Adipocyte (in vitro differentiated cells): ENCODE measurements around the gene LRRTM3.

Experiments used
- DNase-seq: peaks from one replicate; pipeline ENCODE4 v3.0.0-alpha.2; 2015; ENCODE audit warnings: low read depth
- H3K27me3 ChIP-seq: replicated peaks from 2 replicates; pipeline ENCODE4 v1.7.0; 2013; ENCODE audit warnings: mild to moderate bottlenecking, low read length, moderate library complexity; ENCODE audit not compliant: control insufficient read depth, insufficient read depth
- H3K36me3 ChIP-seq: 2 replicates; pipeline ENCODE4 v1.7.0; 2013; ENCODE audit warnings: low read length, mild to moderate bottlenecking, moderate library complexity; ENCODE audit not compliant: control insufficient read depth, insufficient read depth, severe bottlenecking
- H3K4me1 ChIP-seq: 2 replicates; pipeline ENCODE4 v1.7.0; 2013; ENCODE audit warnings: mild to moderate bottlenecking, low read length, moderate library complexity; ENCODE audit not compliant: control insufficient read depth, insufficient read depth
- H3K4me3 ChIP-seq: 2 replicates; pipeline ENCODE4 v1.7.0; 2013; ENCODE audit warnings: mild to moderate bottlenecking, low read length, moderate library complexity
- H3K9ac ChIP-seq: 2 replicates; pipeline ENCODE4 v1.7.0; 2013; ENCODE audit warnings: mild to moderate bottlenecking, low read length, moderate library complexity
- H3K9me3 ChIP-seq: 2 replicates; pipeline ENCODE4 v1.7.0; 2013; ENCODE audit warnings: mild to moderate bottlenecking, low read length, moderate library complexity; ENCODE audit not compliant: control insufficient read depth

The LRRTM3 gene

DNA sequence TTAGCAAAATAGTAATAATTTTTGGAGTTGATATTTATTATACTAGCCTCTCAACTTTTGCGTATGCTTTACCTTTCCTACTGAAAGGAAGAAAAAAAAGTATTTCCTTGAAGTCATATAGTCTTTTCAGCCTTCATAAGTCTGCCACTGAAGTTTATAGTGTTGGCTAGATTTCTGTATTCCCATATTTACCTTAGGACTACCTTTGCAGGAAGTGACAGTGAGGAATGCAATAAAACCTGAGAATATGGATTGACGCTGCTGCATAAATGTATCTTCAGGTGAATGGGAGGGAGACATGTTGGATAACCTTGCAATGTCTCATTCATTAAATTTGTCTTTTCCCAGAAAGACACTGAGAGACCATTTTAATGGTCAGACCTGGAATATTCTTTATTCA lies 6.6 kb upstream of the LRRTM3 start:
- Histone ChIP-seq H3K4me3 (no peak overlapping the region), H3K9me3 (no peaks in the 10 kb centered on the region), H3K4me1 (no peaks in the 10 kb centered on the region), H3K9ac (no peak overlapping the region), H3K36me3 (no peaks in the 10 kb centered on the region), H3K27me3 (peaks cover 5% of the 10 kb centered on the region)
- no peak for DNase-seq

- Histone ChIP-seq H3K4me3 (no peak overlapping the region), H3K9me3 (no peaks in the 10 kb centered on the region), H3K27me3 (peaks cover 42% of the 10 kb centered on the region), H3K9ac (no peak overlapping the region), H3K36me3 (no peaks in the 10 kb centered on the region), H3K4me1 (peaks cover 5% of the 10 kb centered on the region)
- no peak for DNase-seq
These were observed 1.0 kb upstream of the LRRTM3 start for GRCh38 chr10:66924674-66925345.

DNA sequence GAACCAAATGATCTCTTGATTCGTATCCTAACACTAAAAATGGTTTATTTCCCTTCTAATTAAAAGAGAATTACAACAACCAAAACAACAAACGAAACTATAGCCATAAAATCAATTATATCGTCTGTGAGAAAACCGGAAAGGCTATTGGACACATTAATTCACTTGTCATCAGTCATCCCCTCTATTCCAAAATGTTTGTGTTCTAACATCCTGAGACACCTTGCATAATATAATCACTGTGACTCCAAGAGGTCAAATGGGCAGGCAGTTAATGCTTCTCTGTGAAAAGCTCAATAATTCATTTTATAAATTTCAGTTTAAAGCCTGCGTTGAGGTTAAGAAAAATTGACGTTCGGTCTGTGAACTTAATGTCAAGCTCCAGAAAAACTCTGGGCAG lies 463 bp upstream of the LRRTM3 start:
- H3K4me1 ChIP-seq: peaks cover 5% of the 10 kb centered on the region
- no peaks in the 10 kb centered on the region for H3K9me3 ChIP-seq
- H3K27me3 ChIP-seq: peaks cover 43% of the 10 kb centered on the region
- no peak overlapping the region for H3K4me3 ChIP-seq
- no peak overlapping the region for H3K9ac ChIP-seq
- H3K36me3 ChIP-seq: no peaks in the 10 kb centered on the region
- no peak for DNase-seq

GRCh38 chr10:66926841-66927240 lies 1.0 kb downstream of the LRRTM3 start:
- no peaks in the 10 kb centered on the region for H3K36me3 ChIP-seq
- H3K27me3 ChIP-seq: peaks cover 43% of the 10 kb centered on the region
- H3K4me1 ChIP-seq: peaks cover 5% of the 10 kb centered on the region
- no peak overlapping the region for H3K9ac ChIP-seq
- DNase-seq: no peak
- no peaks in the 10 kb centered on the region for H3K9me3 ChIP-seq
- H3K4me3 ChIP-seq: no peak overlapping the region

DNA sequence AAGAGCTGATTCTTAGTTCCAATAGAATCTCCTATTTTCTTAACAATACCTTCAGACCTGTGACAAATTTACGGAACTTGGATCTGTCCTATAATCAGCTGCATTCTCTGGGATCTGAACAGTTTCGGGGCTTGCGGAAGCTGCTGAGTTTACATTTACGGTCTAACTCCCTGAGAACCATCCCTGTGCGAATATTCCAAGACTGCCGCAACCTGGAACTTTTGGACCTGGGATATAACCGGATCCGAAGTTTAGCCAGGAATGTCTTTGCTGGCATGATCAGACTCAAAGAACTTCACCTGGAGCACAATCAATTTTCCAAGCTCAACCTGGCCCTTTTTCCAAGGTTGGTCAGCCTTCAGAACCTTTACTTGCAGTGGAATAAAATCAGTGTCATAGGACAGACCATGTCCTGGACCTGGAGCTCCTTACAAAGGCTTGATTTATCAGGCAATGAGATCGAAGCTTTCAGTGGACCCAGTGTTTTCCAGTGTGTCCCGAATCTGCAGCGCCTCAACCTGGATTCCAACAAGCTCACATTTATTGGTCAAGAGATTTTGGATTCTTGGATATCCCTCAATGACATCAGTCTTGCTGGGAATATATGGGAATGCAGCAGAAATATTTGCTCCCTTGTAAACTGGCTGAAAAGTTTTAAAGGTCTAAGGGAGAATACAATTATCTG lies 1.6 kb downstream of the LRRTM3 start:
- H3K27me3 ChIP-seq: peaks cover 43% of the 10 kb centered on the region
- peaks cover 5% of the 10 kb centered on the region for H3K4me1 ChIP-seq
- no peaks in the 10 kb centered on the region for H3K36me3 ChIP-seq
- H3K4me3 ChIP-seq: no peak overlapping the region
- H3K9me3 ChIP-seq: no peaks in the 10 kb centered on the region
- no peak overlapping the region for H3K9ac ChIP-seq
- no peak for DNase-seq

DNA sequence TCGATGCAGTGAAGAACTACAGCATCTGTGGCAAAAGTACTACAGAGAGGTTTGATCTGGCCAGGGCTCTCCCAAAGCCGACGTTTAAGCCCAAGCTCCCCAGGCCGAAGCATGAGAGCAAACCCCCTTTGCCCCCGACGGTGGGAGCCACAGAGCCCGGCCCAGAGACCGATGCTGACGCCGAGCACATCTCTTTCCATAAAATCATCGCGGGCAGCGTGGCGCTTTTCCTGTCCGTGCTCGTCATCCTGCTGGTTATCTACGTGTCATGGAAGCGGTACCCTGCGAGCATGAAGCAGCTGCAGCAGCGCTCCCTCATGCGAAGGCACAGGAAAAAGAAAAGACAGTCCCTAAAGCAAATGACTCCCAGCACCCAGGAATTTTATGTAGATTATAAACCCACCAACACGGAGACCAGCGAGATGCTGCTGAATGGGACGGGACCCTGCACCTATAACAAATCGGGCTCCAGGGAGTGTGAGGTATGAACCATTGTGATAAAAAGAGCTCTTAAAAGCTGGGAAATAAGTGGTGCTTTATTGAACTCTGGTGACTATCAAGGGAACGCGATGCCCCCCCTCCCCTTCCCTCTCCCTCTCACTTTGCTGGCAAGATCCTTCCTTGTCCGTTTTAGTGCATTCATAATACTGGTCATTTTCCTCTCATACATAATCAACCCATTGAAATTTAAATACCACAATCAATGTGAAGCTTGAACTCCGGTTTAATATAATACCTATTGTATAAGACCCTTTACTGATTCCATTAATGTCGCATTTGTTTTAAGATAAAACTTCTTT lies 2.3 kb downstream of the LRRTM3 start:
- Histone ChIP-seq H3K4me3 (peak overlapping the region; percentile 41), H3K27me3 (peaks cover 46% of the 10 kb centered on the region)

GRCh38 chr10:66928776-66929175 lies 2.9 kb downstream of the LRRTM3 start:
- Histone ChIP-seq H3K4me1 (peaks cover 5% of the 10 kb centered on the region), H3K27me3 (peaks cover 47% of the 10 kb centered on the region), H3K9ac (no peak overlapping the region), H3K9me3 (no peaks in the 10 kb centered on the region), H3K4me3 (no peak overlapping the region), H3K36me3 (no peaks in the 10 kb centered on the region)
- DNase-seq: peak; percentile 11

More for the DNA sequence above, 2.3 kb downstream of the LRRTM3 start:
- Histone ChIP-seq H3K9ac (no peak overlapping the region), H3K36me3 (no peaks in the 10 kb centered on the region), H3K9me3 (no peaks in the 10 kb centered on the region), H3K4me1 (peaks cover 5% of the 10 kb centered on the region)
- DNase-seq: peak; percentile 57

DNA sequence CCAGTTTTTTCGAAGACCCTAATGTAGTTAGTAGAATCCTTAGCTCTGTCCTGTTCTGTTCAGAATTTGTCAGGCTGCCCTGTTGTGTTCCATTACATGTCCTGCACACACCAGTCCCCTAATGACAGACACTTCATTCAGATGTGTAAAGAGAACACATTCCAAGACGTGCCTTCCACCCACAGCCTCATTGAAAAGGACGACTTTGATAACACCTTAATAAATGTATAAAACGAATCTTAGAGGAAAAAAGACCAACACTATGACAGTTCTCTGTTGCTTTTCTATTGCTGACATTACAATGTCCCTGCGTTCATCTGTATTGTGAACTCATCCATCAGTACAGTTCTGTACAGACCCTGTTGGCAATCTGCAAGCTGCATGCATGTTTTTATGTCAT lies 3.5 kb downstream of the LRRTM3 start:
- H3K9ac ChIP-seq: no peak overlapping the region
- no peaks in the 10 kb centered on the region for H3K36me3 ChIP-seq
- no peak overlapping the region for H3K4me3 ChIP-seq
- H3K4me1 ChIP-seq: peaks cover 5% of the 10 kb centered on the region
- H3K9me3 ChIP-seq: no peaks in the 10 kb centered on the region
- DNase-seq: no peak
- peaks cover 43% of the 10 kb centered on the region for H3K27me3 ChIP-seq

DNA sequence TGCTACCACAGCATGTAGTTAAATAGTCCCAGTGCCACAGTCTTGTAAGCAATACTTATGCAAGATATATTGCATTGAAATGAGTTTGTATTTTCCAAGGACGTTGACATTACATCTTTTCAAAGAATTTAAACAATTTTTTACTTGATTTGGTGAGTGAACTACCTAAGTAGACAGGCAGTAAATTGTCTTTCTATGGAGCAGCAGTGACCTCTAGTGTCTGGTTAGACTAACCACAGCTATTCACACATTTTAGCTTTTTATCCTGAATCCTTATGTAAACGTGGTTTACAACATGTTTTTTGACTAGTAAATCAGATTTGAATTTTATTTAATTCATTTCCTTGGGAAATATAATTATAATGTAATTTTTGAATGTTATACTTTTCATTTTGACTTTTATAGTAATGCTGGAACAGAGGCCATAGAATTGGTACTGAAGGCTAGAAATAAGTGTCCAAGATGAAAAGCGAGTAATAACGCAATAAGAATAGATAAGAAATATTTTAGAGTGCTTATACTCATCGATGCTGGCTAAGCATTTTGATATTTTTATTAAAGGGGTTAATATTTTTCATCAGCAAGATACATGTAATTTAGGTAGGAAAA lies 5.6 kb downstream of the LRRTM3 start:
- peaks cover 40% of the 10 kb centered on the region for H3K27me3 ChIP-seq
- H3K4me3 ChIP-seq: no peak overlapping the region
- H3K4me1 ChIP-seq: no peaks in the 10 kb centered on the region
- DNase-seq: peak; percentile 86
- no peaks in the 10 kb centered on the region for H3K36me3 ChIP-seq
- H3K9me3 ChIP-seq: no peaks in the 10 kb centered on the region
- H3K9ac ChIP-seq: no peak overlapping the region

- H3K27me3 ChIP-seq: peaks cover 35% of the 10 kb centered on the region
- H3K4me3 ChIP-seq: no peak overlapping the region
These were observed 6.1 kb downstream of the LRRTM3 start for GRCh38 chr10:66931949-66932343.

DNA sequence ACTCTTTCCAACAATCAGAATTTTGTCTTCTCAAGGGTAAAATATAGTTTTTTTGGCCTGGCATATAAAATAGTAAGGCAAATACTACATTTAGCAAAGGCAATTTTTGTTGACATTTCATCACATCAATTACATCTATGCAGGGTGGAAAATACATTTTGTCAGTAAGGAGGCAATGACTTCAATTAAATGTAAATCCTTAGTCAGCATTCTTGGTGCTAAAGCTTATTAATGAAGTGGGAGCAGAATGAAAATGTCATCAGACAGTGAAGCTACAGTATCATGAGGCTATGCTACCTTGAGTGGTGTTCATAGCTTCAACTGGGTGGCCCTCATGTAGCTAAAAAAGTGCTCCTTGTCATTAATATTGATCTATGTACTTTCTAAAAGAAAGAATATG lies 8.9 kb downstream of the LRRTM3 start:
- Histone ChIP-seq H3K9me3 (no peaks in the 10 kb centered on the region), H3K27me3 (peaks cover 7% of the 10 kb centered on the region), H3K36me3 (no peaks in the 10 kb centered on the region), H3K4me1 (no peaks in the 10 kb centered on the region), H3K9ac (no peak overlapping the region), H3K4me3 (no peak overlapping the region)
- no peak for DNase-seq

More at GRCh38 chr10:66931949-66932343, 6.1 kb downstream of the LRRTM3 start:
- Histone ChIP-seq H3K9me3 (no peaks in the 10 kb centered on the region), H3K4me1 (no peaks in the 10 kb centered on the region), H3K9ac (no peak overlapping the region), H3K36me3 (no peaks in the 10 kb centered on the region)
- no peak for DNase-seq
